OCI-LY1 (cell line): ENCODE measurements around the gene TLL2.

Source experiments
- H2AFZ ChIP-seq: fragments of 200-600 bp; sonication (generic), shearing (Covaris generic); 2 replicates; pipeline ENCODE4 v1.6.0; 2014; ENCODE audit warnings: antibody characterized with exemption, mild to moderate bottlenecking, low read length
- H3F3A ChIP-seq: fragments of 200-600 bp; sonication (generic), shearing (Covaris generic); 2 replicates; pipeline ENCODE4 v1.6.0; 2014; ENCODE audit warnings: mild to moderate bottlenecking, antibody characterized with exemption, low read length, moderate library complexity; ENCODE audit not compliant: insufficient read depth
- H3K27ac ChIP-seq: fragments of 200-600 bp; sonication (generic); 2 replicates; pipeline ENCODE4 v1.5.1; 2014; ENCODE audit warnings: low read length, mixed run types, mild to moderate bottlenecking, low read depth; ENCODE audit not compliant: poor library complexity, severe bottlenecking
- H3K27me3 ChIP-seq: fragments of 200-600 bp; sonication (generic); 2 replicates; pipeline ENCODE4 v1.6.0; 2014; ENCODE audit warnings: antibody characterized with exemption, mild to moderate bottlenecking, low read length, moderate library complexity; ENCODE audit not compliant: insufficient read depth
- H3K36me3 ChIP-seq: fragments of 200-600 bp; sonication (generic); 2 replicates; pipeline ENCODE4 v1.6.1; 2014; ENCODE audit warnings: mild to moderate bottlenecking, antibody characterized with exemption, low read length, moderate library complexity, mixed read lengths; ENCODE audit not compliant: insufficient read depth
- H3K4me1 ChIP-seq: fragments of 200-600 bp; sonication (generic); 2 replicates; pipeline ENCODE4 v1.5.1; 2014; ENCODE audit warnings: mild to moderate bottlenecking, low read length, moderate library complexity; ENCODE audit not compliant: insufficient read depth, severe bottlenecking
- H3K4me2 ChIP-seq: fragments of 200-600 bp; sonication (generic), shearing (Covaris generic); 2 replicates; pipeline ENCODE4 v1.6.1; 2014; ENCODE audit warnings: low read length
- H3K4me3 ChIP-seq: fragments of 200-600 bp; sonication (generic); 2 replicates; pipeline ENCODE4 v1.5.1; 2014; ENCODE audit warnings: low read length, low read depth, mild to moderate bottlenecking, mixed read lengths; ENCODE audit not compliant: poor library complexity, severe bottlenecking
- H3K79me2 ChIP-seq: fragments of 200-600 bp; shearing (Covaris generic); 2 replicates; pipeline ENCODE4 v1.6.1; 2016; ENCODE audit warnings: mixed run types, low read length, mixed read lengths; ENCODE audit not compliant: insufficient read depth
- H3K9ac ChIP-seq: fragments of 200-600 bp; sonication (generic), shearing (Covaris generic); 2 replicates; pipeline ENCODE4 v1.6.1; 2014; ENCODE audit warnings: mild to moderate bottlenecking, low read length, mixed read lengths
- H3K9me2 ChIP-seq: fragments of 200-600 bp; sonication (generic), shearing (Covaris generic); 2 replicates; pipeline ENCODE4 v1.6.1; 2014; ENCODE audit warnings: low read depth, mild to moderate bottlenecking, low read length, mixed read lengths
- H3K9me3 ChIP-seq: fragments of 200-600 bp; shearing (Covaris generic); 2 replicates; pipeline ENCODE4 v1.6.1; 2014; ENCODE audit warnings: low read length, mixed read lengths
- H4K20me1 ChIP-seq: fragments of 200-600 bp; sonication (generic), shearing (Covaris generic); 2 replicates; pipeline ENCODE4 v1.6.0; 2016; ENCODE audit warnings: mild to moderate bottlenecking, low read length; ENCODE audit not compliant: insufficient read depth
- EZH2 ChIP-seq: fragments of 200-600 bp; sonication (generic), shearing (Covaris generic); IDR thresholded peaks from 2 replicates; pipeline ENCODE4 v1.8.0; 2017; ENCODE audit warnings: borderline replicate concordance, mixed run types, mild to moderate bottlenecking, antibody characterized with exemption, low read length, moderate library complexity, mixed read lengths
- TF ChIP-seq, protein P1 (sequence below): fragments of 200-600 bp; sonication (generic), shearing (Covaris generic); IDR thresholded peaks from 2 replicates; pipeline ENCODE4 v1.5.1; 2017; ENCODE audit warnings: mild to moderate bottlenecking, antibody characterized with exemption, low read length, moderate library complexity, mixed read lengths

TLL2 gene

GRCh38 chr10:96414303-96414702 lies 99.4 kb downstream of the TLL2 start:
- H3K27me3 ChIP-seq = no peaks in the 10 kb centered on the region
- H3K79me2 ChIP-seq = no peaks in the 10 kb centered on the region
- H3K27ac ChIP-seq = no peak overlapping the region
- no peaks in the 10 kb centered on the region for H3K36me3 ChIP-seq
- H4K20me1 ChIP-seq = no peaks in the 10 kb centered on the region
- no peaks in the 10 kb centered on the region for H3K4me1 ChIP-seq
- TF ChIP-seq, protein P1, sequence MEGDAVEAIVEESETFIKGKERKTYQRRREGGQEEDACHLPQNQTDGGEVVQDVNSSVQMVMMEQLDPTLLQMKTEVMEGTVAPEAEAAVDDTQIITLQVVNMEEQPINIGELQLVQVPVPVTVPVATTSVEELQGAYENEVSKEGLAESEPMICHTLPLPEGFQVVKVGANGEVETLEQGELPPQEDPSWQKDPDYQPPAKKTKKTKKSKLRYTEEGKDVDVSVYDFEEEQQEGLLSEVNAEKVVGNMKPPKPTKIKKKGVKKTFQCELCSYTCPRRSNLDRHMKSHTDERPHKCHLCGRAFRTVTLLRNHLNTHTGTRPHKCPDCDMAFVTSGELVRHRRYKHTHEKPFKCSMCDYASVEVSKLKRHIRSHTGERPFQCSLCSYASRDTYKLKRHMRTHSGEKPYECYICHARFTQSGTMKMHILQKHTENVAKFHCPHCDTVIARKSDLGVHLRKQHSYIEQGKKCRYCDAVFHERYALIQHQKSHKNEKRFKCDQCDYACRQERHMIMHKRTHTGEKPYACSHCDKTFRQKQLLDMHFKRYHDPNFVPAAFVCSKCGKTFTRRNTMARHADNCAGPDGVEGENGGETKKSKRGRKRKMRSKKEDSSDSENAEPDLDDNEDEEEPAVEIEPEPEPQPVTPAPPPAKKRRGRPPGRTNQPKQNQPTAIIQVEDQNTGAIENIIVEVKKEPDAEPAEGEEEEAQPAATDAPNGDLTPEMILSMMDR = no peak
- no peaks in the 10 kb centered on the region for H3K9me2 ChIP-seq
- H3K9me3 ChIP-seq = no peaks in the 10 kb centered on the region
- no peaks in the 10 kb centered on the region for H3F3A ChIP-seq
- no peak overlapping the region for H3K4me3 ChIP-seq
- no peak overlapping the region for H2AFZ ChIP-seq
- H3K4me2 ChIP-seq = no peak overlapping the region
- H3K9ac ChIP-seq = no peak overlapping the region

DNA sequence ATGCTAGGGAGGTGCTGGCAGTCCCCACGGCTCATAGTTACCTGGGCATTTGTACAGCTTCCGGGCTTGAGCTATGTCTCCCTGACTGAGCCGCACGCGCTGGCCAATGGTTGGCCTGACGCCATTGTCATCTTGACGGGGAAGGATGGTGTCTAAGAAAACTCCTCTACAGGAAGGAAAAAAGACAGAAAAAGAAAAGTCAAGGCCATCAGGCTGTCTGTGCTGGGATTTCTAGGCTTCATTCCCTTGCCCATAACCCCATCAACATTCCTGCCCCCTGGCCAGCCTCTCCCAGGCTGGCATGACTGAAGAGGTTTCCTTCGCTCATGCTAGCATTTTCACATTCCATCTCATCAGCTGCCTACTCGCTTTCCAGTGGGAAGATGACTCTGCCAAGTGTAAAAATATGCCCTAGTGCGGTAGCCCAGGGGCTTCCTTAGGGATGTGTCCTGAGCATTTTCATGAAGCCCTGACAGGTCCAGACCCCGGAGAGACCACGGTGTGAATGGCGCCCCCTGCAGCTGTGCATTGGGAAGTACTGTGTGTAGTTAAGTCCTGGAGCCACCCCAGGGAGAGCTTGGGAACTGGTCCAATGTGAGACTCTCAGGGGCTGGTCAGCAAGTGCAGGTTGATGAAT lies 100.5 kb downstream of the TLL2 start:
- no peaks in the 10 kb centered on the region for H3K27me3 ChIP-seq
- no peak for TF ChIP-seq EZH2
- TF ChIP-seq, protein P1 = no peak
- H3K4me1 ChIP-seq = no peaks in the 10 kb centered on the region
- H3K4me3 ChIP-seq = no peak overlapping the region
- H3K9me3 ChIP-seq = no peaks in the 10 kb centered on the region
- no peaks in the 10 kb centered on the region for H3K9me2 ChIP-seq
- H3K36me3 ChIP-seq = no peaks in the 10 kb centered on the region
- no peaks in the 10 kb centered on the region for H4K20me1 ChIP-seq
- H3K4me2 ChIP-seq = no peak overlapping the region
- no peaks in the 10 kb centered on the region for H3F3A ChIP-seq
- no peak overlapping the region for H2AFZ ChIP-seq
- H3K27ac ChIP-seq = no peak overlapping the region
- H3K9ac ChIP-seq = no peak overlapping the region
- no peaks in the 10 kb centered on the region for H3K79me2 ChIP-seq

GRCh38 chr10:96411716-96412320 lies 101.9 kb downstream of the TLL2 start:
- Histone ChIP-seq H3F3A (no peaks in the 10 kb centered on the region), H2AFZ (no peak overlapping the region), H3K4me2 (no peak overlapping the region), H4K20me1 (no peaks in the 10 kb centered on the region), H3K27me3 (no peaks in the 10 kb centered on the region), H3K4me1 (no peaks in the 10 kb centered on the region), H3K27ac (no peak overlapping the region), H3K4me3 (no peak overlapping the region), H3K36me3 (no peaks in the 10 kb centered on the region), H3K79me2 (no peaks in the 10 kb centered on the region), H3K9me3 (no peaks in the 10 kb centered on the region), H3K9ac (no peak overlapping the region), H3K9me2 (no peaks in the 10 kb centered on the region)
- TF ChIP-seq EZH2 = no peak
- TF ChIP-seq, protein P1 = no peak
